ENCODE data around the gene PBX4. TPM values are rescaled to one million over a fixed set of nuclear protein-coding genes. Genes with fewer than 3 reads are reported as not detected.
"Not testable (repeated sequence)": the region's sequence is repeated elsewhere in the genome, so short reads cannot be mapped to it uniquely, and the experiment has no call there.

Gene PBX4
- polyA plus RNA-seq, 3 donors from 2014 or later: 0.57 to 0.82 TPM; not detected in 1

DNA sequence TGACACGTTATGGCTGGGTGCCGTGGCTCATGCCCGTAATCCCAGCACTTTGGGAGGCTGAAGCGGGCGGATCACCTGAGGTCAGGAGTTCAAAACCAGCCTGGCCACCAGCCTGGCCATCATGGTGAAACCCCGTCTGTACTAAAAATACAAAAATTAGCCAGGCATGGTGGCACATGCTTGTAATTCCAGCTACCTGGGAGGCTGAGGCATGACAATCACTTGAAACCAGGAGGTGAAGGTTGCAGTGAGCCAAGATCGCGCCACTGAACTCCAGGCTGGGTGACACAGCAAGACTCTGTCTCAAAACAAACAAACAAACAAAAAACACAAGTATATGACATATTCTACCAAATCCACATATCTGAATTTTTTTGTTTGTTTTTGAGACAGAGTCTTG, 11.8 kb downstream of the PBX4 start:
- H3K27me3 Mint-ChIP-seq (ENCODE audit: low read depth in 3 of 3): not testable (repeated sequence)

GRCh38 chr19:19606021-19606420, 12.5 kb downstream of the PBX4 start:
- peaks cover 0 to 4% of the 10 kb centered on the region in 2 donors for H3K4me1 Mint-ChIP-seq
- H3K27ac Mint-ChIP-seq: peak overlapping the region in 1 of 6 donors; percentile 80
- no peak overlapping the region for H3K4me3 Mint-ChIP-seq
- peaks cover 0 to 3% (median 0%) of the 10 kb centered on the region in 3 donors for H3K36me3 Mint-ChIP-seq
- no peaks in the 10 kb centered on the region for H3K9me3 Mint-ChIP-seq
- H3K27me3 Mint-ChIP-seq (ENCODE audit: low read depth in 3 of 3): no peaks in the 10 kb centered on the region
- no peak for DNase-seq

More for the DNA sequence above, 11.8 kb downstream of the PBX4 start:
- not testable (repeated sequence) for DNase-seq, H3K27ac Mint-ChIP-seq, H3K9me3 Mint-ChIP-seq, H3K4me3 Mint-ChIP-seq, H3K4me1 Mint-ChIP-seq, H3K36me3 Mint-ChIP-seq

DNA sequence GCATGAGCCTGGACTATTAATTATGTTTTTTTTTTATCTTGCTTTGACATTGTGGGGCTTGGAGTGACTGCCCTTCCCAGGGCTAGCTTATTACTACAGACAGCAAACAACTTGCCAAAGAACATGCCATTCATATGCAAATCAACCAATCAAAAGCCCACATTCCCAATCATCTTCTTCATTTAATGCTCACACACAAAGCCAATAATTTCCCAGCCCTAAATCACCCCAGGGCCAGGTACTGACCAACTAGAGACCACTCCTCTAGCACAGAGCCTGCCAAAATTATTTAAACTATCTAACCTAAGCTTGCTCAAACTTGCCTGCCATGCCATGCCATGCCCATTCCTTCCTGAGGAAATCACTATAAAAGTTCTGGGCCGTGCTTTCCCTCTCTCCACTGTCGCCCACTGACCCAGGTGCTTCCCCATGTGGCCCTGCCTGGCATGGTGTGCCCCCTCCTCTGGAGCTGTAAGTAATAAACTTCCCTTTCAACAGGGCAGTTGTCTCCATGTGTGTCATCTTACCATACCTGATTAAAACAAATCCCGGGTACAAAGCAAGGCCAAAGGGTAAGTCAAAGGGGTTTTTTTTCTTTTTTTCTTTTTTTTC, 15.7 kb downstream of the PBX4 start:
- Mint-ChIP-seq H3K9me3 (no peaks in the 10 kb centered on the region), H3K4me3 (no peak overlapping the region), H3K27ac (no peak overlapping the region), H3K4me1 (peaks cover 0 to 9% of the 10 kb centered on the region in 2 donors), H3K27me3 (ENCODE audit: low read depth in 3 of 3) (peaks cover 0 to 7% (median 6%) of the 10 kb centered on the region in 3 donors), H3K36me3 (no peaks in the 10 kb centered on the region)
- no peak for DNase-seq

DNA sequence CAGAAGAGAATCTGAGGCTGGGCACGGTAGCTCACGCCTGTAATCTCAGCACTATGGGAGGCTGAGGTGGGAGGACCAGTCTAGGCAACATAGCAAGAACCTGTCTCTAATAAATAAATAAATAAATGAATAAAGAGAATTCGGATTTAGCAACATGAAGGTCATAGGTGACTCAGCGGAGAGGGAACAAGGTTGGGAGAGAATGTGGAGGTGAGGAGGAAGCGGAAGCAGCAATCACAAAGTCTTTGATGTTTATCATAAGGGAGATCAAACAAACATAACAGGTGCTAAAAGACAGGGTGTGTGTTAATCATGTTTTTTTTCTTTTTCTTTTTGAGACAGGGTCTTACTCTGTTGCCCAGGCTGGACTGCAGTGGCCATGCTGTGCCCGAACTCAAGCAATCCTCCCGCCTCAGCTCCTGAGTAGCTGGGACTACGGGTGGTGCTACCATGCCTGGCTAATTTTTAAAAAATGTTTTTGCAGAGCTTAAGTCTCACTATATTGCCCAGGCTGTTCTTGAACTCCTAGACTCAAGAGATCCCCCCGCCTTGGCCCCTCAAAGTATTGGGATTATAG, 16.3 kb downstream of the PBX4 start:
- Mint-ChIP-seq H3K27me3 (ENCODE audit: low read depth in 3 of 3) (peaks cover 0 to 8% (median 6%) of the 10 kb centered on the region in 3 donors), H3K4me3 (no peak overlapping the region), H3K9me3 (no peaks in the 10 kb centered on the region), H3K4me1 (peaks cover 0 to 12% of the 10 kb centered on the region in 2 donors), H3K36me3 (no peaks in the 10 kb centered on the region), H3K27ac (peak overlapping the region in 1 of 6 donors; percentile 74)
- DNase-seq: no peak

DNA sequence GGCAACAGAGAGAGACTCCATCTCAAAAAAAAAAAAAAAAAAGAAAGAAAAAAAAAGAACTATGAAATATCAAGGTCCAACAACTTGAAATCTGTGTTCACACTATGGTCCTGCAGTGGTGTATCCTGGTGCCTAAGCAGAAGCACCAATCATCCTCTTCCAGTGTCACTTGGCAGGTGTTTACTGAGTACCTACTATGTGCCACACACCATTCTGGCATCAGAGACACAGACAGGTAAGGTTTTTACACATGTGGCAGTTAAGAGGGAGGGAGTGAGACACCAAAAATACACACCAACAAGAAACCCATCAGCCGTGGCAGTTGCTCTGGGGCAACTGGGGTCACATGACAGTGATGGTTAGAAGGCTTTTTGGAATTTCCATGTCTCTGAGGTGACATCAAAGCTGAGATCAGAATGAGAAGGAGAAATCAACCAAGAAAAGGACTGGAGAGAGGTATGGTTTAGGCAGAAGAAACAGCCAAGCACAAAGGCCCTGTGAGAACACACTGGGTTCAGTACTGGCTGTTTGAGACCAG, 17.6 kb downstream of the PBX4 start:
- no peaks in the 10 kb centered on the region for H3K9me3 Mint-ChIP-seq
- no peaks in the 10 kb centered on the region for H3K36me3 Mint-ChIP-seq
- DNase-seq: no peak
- peak overlapping the region in 1 of 6 donors; percentile 49 for H3K27ac Mint-ChIP-seq
- H3K4me1 Mint-ChIP-seq: peaks cover 0 to 9% of the 10 kb centered on the region in 2 donors
- H3K4me3 Mint-ChIP-seq: no peak overlapping the region
- H3K27me3 Mint-ChIP-seq (ENCODE audit: low read depth in 3 of 3): peaks cover 0 to 8% (median 6%) of the 10 kb centered on the region in 3 donors

DNA sequence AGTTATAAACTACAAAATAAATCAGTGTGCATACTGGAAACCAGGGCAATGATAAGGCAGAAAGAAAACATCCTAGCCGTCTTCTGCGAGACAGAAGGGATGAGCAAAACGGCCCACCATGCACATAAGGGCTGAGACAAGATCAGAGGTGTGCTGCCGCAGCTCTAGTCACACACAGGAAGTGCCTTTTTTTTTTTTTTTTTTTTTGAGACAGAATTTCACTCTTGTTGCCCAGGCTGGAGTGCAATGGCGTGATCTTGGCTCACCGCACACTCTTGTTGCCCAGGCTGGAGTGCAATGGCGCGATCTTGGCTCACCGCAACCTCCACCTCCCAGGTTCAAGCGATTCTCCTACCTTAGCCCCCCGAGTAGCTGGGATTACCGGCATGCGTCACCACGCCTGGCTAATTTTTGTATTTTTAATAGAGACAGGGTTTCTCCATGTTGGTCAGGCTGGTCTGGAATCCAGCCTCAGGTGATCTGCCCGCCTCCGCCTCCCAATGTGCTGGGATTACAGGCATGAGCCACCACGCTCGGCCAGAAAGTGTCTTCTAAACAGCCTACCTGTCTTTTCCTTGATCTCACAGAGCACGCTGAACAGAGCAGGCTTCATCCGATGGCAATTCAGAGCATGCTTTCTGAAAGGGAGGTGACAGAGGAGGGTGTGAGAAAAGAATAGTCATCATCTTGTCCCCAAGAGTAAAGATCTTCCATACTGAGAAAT, 19.6 kb downstream of the PBX4 start:
- not testable (repeated sequence) for H3K9me3 Mint-ChIP-seq; H3K27me3 Mint-ChIP-seq (ENCODE audit: low read depth in 3 of 3); H3K36me3 Mint-ChIP-seq; H3K4me1 Mint-ChIP-seq
- H3K4me3 Mint-ChIP-seq: peak overlapping the region in 3 of 5 donors; percentile 26 to 74 (median 51)
- peak in 1 of 3 donors; percentile 64 for DNase-seq
- H3K27ac Mint-ChIP-seq: peak overlapping the region; percentile 30 to 96 (median 70)

- Mint-ChIP-seq H3K4me1 (peaks cover 0 to 9% of the 10 kb centered on the region in 2 donors), H3K9me3 (no peaks in the 10 kb centered on the region), H3K4me3 (peak overlapping the region in 3 of 5 donors; percentile 6 to 74 (median 51)), H3K27me3 (ENCODE audit: low read depth in 3 of 3) (peaks cover 0 to 8% (median 6%) of the 10 kb centered on the region in 3 donors), H3K27ac (peak overlapping the region; percentile 47 to 96 (median 70)), H3K36me3 (peaks cover 0 to 4% (median 0%) of the 10 kb centered on the region in 3 donors)
- DNase-seq: peak; percentile 21 to 69 (median 27)
These were observed 20.6 kb downstream of the PBX4 start for GRCh38 chr19:19597809-19598306.

GRCh38 chr19:19595171-19595701, 23.3 kb downstream of the PBX4 start:
- no peak for DNase-seq
- Mint-ChIP-seq H3K27me3 (ENCODE audit: low read depth in 3 of 3) (peaks cover 0 to 8% (median 6%) of the 10 kb centered on the region in 3 donors), H3K27ac (peak overlapping the region in 2 of 6 donors; percentile 22 to 35), H3K4me1 (peaks cover under 1 to 13% of the 10 kb centered on the region in 2 donors), H3K9me3 (no peaks in the 10 kb centered on the region), H3K36me3 (peaks cover 0 to 4% (median 0%) of the 10 kb centered on the region in 3 donors), H3K4me3 (no peak overlapping the region)

- H3K4me3 Mint-ChIP-seq: no peak overlapping the region
- H3K27ac Mint-ChIP-seq: no peak overlapping the region
- no peaks in the 10 kb centered on the region for H3K9me3 Mint-ChIP-seq
- peaks cover 0 to 8% (median 6%) of the 10 kb centered on the region in 3 donors for H3K27me3 Mint-ChIP-seq (ENCODE audit: low read depth in 3 of 3)
- H3K4me1 Mint-ChIP-seq: peaks cover 8 to 20% of the 10 kb centered on the region in 2 donors
- DNase-seq: no peak
- H3K36me3 Mint-ChIP-seq: peaks cover 0 to 4% (median 0%) of the 10 kb centered on the region in 3 donors
These were observed 24.1 kb downstream of the PBX4 start for GRCh38 chr19:19594381-19594780.

DNA sequence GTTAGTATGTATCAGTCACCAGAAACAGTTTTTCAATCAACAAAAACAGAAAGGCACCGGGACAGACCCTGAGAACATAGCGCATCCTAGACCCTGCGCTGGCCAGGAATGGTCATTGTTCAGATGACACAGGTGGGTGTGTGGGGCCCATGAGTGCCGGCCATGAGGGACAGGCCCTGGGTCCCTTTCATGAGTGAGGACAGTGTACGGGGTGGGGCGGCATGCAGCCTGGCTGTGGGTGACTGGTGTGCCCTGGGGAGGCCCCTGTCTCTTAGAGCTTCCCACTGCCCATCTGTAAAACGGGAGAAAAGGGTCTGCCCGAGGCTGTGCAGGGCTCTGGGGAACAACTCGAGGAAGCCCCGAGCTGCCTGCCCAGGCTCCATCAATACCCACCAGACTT, 25.8 kb downstream of the PBX4 start:
- peak overlapping the region in 2 of 6 donors; percentile 39 to 81 for H3K27ac Mint-ChIP-seq
- no peaks in the 10 kb centered on the region for H3K9me3 Mint-ChIP-seq
- no peak for DNase-seq
- no peak overlapping the region for H3K4me3 Mint-ChIP-seq
- H3K27me3 Mint-ChIP-seq (ENCODE audit: low read depth in 3 of 3): peaks cover 0 to under 1% (median 0%) of the 10 kb centered on the region in 3 donors
- H3K36me3 Mint-ChIP-seq: peaks cover 0 to 4% (median 0%) of the 10 kb centered on the region in 3 donors
- peaks cover 8 to 18% of the 10 kb centered on the region in 2 donors for H3K4me1 Mint-ChIP-seq

- Mint-ChIP-seq H3K27ac (peak overlapping the region in 5 of 6 donors; percentile 69 to 96 (median 74)), H3K27me3 (ENCODE audit: low read depth in 3 of 3) (no peaks in the 10 kb centered on the region), H3K9me3 (no peaks in the 10 kb centered on the region), H3K4me1 (peaks cover 8 to 17% of the 10 kb centered on the region in 2 donors), H3K4me3 (peak overlapping the region in 2 of 5 donors; percentile 58 to 81), H3K36me3 (peaks cover 0 to 4% (median 0%) of the 10 kb centered on the region in 3 donors)
- peak in 1 of 3 donors; percentile 57 for DNase-seq
These were observed 27.2 kb downstream of the PBX4 start for GRCh38 chr19:19591133-19591825.

- Mint-ChIP-seq H3K27me3 (ENCODE audit: low read depth in 3 of 3) (peaks cover 0 to 2% (median 0%) of the 10 kb centered on the region in 3 donors), H3K9me3 (no peaks in the 10 kb centered on the region), H3K4me1 (peaks cover 8 to 17% of the 10 kb centered on the region in 2 donors), H3K36me3 (peaks cover 0 to 5% (median 0%) of the 10 kb centered on the region in 3 donors), H3K27ac (peak overlapping the region in 2 of 6 donors; percentile 67 to 83), H3K4me3 (peak overlapping the region in 1 of 5 donors; percentile 38)
- DNase-seq: no peak
These were observed 29.9 kb downstream of the PBX4 start for GRCh38 chr19:19588546-19588945.

GRCh38 chr19:19587771-19588170, 30.7 kb downstream of the PBX4 start:
- Mint-ChIP-seq H3K4me1 (peaks cover 8 to 17% of the 10 kb centered on the region in 2 donors), H3K36me3 (peaks cover 0 to 5% (median 0%) of the 10 kb centered on the region in 3 donors), H3K4me3 (no peak overlapping the region), H3K9me3 (no peaks in the 10 kb centered on the region), H3K27me3 (ENCODE audit: low read depth in 3 of 3) (peaks cover 0 to 2% (median 0%) of the 10 kb centered on the region in 3 donors), H3K27ac (peak overlapping the region in 3 of 6 donors; percentile 18 to 73 (median 23))
- no peak for DNase-seq

Data from immature natural killer cell (primary cell).